ENCODE results near the gene SMAD2.
"Not testable (repeated sequence)": the region's sequence is repeated elsewhere in the genome, so short reads cannot be mapped to it uniquely, and the experiment has no call there.

SMAD2 gene

GRCh38 chr18:47930199-47930930, at the start of gene SMAD2:
TSS of gene SMAD2 (minus strand) at chr18:47930659. CDS start at chr18:47896756, 33,903 bp downstream.
- peak; percentile 71 for DNase-seq (ENCODE audit: low read depth)

DNA sequence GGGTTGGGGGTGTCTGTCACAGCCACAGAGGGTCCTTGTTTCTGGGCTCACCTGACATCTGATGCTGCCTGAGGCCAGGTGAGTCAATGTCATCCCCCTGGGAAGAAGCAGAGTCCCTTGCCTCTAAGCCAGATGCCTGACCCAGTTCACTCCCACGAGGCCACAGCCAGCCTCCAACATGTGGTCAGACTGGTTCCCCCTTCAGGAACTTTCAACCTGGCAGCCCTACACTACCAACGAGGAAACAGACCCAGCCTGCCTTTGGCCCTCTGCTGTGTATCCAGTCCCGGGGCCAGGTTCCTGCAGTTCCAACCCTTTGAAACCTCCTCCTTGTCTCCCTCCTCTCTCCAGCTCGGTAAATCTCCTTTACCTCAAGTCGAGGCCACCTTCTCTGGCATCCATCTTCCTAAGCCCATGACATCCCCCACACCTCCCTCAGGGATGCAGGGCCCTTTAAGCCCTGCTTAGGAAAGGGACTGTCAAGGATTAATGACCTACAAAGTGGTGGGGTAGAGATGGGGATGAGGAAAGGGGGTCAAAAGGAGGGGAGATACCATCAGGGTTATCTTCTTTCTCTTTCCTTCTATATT, 49.2 kb upstream of the SMAD2 start:
- no peak for DNase-seq (ENCODE audit: low read depth)

DNA sequence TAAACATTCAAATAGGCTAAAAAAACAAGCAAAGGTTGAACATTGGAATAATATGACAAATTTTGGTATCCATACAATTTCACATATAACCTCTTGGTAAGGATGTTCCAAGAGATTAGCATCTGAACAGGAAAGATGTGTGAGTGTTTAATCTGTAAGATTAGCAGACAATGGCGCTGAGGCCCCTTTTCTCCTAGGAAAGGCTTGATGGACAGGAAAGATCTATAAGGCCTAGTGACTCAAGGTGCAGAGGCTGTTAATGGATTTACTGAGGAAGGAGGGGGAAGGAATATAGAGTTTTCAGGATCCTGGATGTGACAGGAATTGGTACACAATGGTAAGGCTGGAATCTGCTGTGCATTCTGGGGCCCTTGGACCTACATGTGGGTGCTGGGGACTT, 48.1 kb upstream of the SMAD2 start:
- no peak for DNase-seq (ENCODE audit: low read depth)

DNA sequence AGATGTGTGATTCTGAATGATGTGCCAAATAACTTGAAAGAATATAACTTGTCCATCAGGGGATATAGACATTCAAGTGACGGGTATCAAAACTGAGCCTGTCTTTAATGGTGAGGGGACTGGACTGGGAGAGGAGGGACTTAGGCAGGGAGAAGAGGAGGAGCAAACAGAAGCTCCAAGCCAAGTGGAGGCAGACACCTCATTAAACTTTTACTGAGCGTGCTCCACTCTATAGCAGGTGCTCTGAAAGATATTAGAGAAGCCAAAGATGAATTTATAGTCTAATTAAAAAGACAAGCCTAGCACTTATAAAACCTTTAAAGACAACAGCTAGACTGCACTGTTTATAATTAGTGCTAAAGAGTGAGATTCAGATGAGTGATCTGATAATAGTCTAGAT, 47.7 kb upstream of the SMAD2 start:
- no peak for DNase-seq (ENCODE audit: low read depth)

- no peak for DNase-seq (ENCODE audit: low read depth)
These were observed 45.2 kb upstream of the SMAD2 start for GRCh38 chr18:47975701-47976100.

DNA sequence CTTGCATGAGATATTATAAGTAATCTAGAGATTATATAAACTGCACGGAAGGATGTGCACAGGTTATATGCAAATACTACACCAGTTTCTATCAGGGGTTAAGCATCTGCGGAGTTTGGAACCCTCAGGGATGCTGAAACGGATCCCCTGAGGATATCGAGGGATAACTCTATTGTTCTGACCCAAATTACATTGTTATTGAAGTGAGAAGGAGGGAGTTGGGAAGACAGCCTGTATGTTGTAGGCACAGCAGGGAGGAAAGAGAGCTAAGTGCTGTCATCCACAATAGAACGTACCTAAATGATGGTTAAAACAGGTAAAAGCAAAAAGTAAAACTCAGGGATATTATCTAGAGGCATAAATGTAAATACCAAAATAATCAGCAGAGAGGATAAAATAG, 44.6 kb upstream of the SMAD2 start:
- no peak for DNase-seq (ENCODE audit: low read depth)

GRCh38 chr18:47970664-47971531, 40.4 kb upstream of the SMAD2 start:
- DNase-seq (ENCODE audit: low read depth) = no peak

DNA sequence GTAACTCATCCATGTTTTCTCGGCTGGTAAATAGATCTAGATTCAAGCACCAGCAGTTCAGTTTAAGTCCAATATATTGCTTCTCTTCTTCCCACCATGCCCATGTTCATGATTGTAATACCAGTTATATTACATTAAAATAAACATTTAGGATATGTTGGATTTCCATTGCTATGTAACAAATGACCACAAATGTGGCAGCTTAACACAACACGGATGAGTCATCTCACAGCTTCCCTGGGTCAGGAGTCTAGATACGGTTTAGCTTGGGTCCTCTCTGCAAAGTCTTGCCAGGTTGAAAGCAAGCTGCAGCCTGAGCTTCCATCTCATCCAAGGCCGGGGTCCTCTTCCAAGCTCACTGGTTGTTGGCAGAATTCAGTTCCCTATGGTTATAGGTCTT, 39.4 kb upstream of the SMAD2 start:
- DNase-seq (ENCODE audit: low read depth) = no peak

- no peak for DNase-seq (ENCODE audit: low read depth)
These were observed 38.3 kb upstream of the SMAD2 start for GRCh38 chr18:47968721-47969120.

GRCh38 chr18:47968006-47968676, 37.7 kb upstream of the SMAD2 start:
- DNase-seq (ENCODE audit: low read depth) = no peak

- DNase-seq (ENCODE audit: low read depth) = no peak
These were observed 33.6 kb upstream of the SMAD2 start for GRCh38 chr18:47964053-47964452.

- not testable (repeated sequence) for DNase-seq (ENCODE audit: low read depth)
These were observed 30.5 kb upstream of the SMAD2 start for GRCh38 chr18:47961003-47961402.

- DNase-seq (ENCODE audit: low read depth) = no peak
These were observed 23.0 kb upstream of the SMAD2 start for GRCh38 chr18:47953471-47953931.

- no peak for DNase-seq (ENCODE audit: low read depth)
These were observed 20.1 kb upstream of the SMAD2 start for GRCh38 chr18:47950511-47950910.

GRCh38 chr18:47949202-47949601, 18.7 kb upstream of the SMAD2 start:
- DNase-seq (ENCODE audit: low read depth) = no peak

DNA sequence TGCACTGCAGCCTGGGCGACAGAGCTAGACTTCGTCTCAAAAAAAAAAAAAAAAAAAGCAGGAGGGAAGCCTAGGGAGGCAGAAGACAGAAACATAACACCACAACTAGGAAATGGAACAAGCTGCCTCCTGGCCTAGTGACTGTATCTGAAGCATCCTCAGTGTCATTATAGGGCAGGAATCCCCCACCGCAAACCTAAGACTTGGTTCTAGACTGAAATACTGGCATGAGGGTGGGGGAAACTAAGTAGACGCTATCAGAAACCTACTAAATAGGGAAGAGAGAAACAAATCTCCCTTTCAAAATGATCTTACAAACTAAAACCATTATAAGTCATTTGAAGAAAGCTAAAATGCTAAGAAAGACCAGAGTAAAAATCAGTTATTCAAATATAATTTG, 16.4 kb upstream of the SMAD2 start:
- no peak for DNase-seq (ENCODE audit: low read depth)

- no peak for DNase-seq (ENCODE audit: low read depth)
These were observed 14.8 kb upstream of the SMAD2 start for GRCh38 chr18:47944972-47945852.

GRCh38 chr18:47936952-47937351, 6.5 kb upstream of the SMAD2 start:
- no peak for DNase-seq (ENCODE audit: low read depth)

DNA sequence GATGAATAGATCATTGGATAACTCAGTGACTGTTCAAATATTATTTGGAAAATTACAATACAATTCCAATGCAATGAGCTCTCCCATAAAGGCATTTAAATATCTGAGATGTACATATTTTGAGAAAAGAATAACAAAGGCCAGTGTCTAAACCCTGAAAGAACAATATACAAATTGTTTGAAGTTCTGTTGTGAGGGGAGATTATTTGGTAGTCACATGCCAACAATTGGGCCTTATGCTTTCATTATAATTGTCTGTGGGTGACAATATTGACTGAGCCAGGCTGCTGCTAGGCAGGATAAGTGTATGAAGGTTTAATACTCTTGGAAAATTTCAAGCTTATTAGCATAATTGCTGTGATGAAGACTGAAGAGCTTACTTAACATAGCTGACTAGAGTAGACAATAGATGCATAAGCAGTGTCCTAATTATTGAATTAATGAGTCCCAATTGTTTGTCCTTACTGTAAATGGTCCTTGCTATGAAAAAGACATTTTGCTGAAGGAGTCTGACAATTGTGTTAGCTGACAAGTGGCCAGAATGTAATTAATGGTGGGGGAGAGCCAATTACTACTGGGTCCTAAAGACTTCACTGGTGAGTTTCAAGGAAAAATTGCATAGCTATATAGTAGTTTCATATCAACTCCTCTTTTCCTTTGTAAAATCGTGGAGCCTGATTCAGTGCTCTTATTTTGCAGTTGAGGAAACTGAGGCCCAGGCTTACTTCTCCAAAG, 5.0 kb upstream of the SMAD2 start:
- no peak for DNase-seq (ENCODE audit: low read depth)

- no peak for DNase-seq (ENCODE audit: low read depth)
These were observed 2.1 kb upstream of the SMAD2 start for GRCh38 chr18:47932603-47933002.

GRCh38 chr18:47932190-47932589, 1.7 kb upstream of the SMAD2 start:
- no peak for DNase-seq (ENCODE audit: low read depth)
